Ishikawa (cell line): ENCODE results near the gene MADD.

Experiments used
- CREB1 ChIP-seq: IDR thresholded peaks from 2 replicates; pipeline ENCODE4 v1.6.1; 2012; ENCODE audit warnings: low read depth
- TAF1 ChIP-seq: IDR thresholded peaks from 2 replicates; pipeline ENCODE4 v1.6.1; 2012; ENCODE audit warnings: low read depth, mild to moderate bottlenecking

DNA sequence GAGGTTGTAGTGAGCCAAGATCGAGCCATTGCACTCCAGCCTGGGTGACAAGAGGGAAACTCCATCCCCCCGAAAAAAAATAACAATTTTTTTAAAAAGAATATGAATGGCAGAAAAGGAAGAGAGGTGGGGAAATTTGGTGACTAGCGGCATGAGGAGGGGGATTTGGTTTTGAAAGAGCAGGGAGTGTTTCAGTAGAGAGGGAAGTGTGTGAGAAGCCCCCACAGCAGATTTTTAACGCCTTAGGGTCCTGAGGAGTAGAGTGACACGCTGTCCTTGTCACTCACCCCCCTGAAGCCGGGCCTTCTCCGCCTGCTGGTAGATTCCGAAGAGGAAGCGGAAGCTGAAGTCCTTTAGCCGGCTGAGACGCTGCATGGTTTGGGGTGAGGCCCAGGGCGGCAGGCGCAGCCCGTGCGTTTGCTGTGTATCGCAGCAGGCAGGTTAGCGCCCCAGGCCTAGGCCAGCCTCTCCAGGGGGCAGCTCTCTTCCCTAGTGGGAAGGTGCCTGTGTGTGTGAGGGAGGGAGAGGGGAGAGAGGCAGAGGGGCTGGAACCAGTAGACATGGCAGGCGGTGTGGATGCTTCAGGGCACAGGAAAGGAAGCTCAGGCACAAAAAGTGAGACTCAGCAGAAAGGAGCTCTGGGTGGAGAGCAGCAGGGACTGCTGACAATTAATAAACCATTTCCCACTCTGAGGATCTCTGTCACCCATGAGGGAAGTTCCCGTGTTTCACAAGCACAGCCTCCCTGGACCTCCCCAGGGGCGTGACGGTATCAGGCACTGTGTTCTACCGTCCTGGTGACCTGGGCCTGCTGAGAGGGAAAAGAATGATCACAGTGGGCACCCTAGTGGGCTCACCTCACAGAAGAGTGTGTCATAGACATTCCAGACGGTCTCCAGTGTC is 25.2 kb upstream of the MADD start:
- no peak for TF ChIP-seq CREB1
- TF ChIP-seq TAF1 = no peak
